ENCODE results near the gene ATG4D.
"Not testable (repeated sequence)": the region's sequence is repeated elsewhere in the genome, so short reads cannot be mapped to it uniquely, and the experiment has no call there.

Gene ATG4D

GRCh38 chr19:10553087-10553667 lies 9.5 kb downstream of the ATG4D start:
- no peak for DNase-seq

- DNase-seq = peak; percentile 31
Observed at GRCh38 chr19:10553943-10554381, 10.3 kb downstream of the ATG4D start.

- no peak for DNase-seq
Observed at GRCh38 chr19:10554760-10555609, 11.3 kb downstream of the ATG4D start.

GRCh38 chr19:10555610-10555973 lies 11.9 kb downstream of the ATG4D start:
- no peak for DNase-seq

- DNase-seq = no peak
Observed at GRCh38 chr19:10557603-10558197, 14.0 kb downstream of the ATG4D start.

GRCh38 chr19:10560154-10560553 lies 16.4 kb downstream of the ATG4D start:
- no peak for DNase-seq

- no peak for DNase-seq
Observed at GRCh38 chr19:10562609-10563008, 18.9 kb downstream of the ATG4D start.

- DNase-seq = peak; percentile 63
Observed at GRCh38 chr19:10565028-10565566, 21.4 kb downstream of the ATG4D start.

- peak; percentile 97 for DNase-seq
Observed at GRCh38 chr19:10565567-10566407, 22.1 kb downstream of the ATG4D start, which contains the start of gene KRI1. Gene KRI1, minus strand, starts transcription at chr19:10566010. Its CDS starts 11 bp downstream, at chr19:10565999.

GRCh38 chr19:10566408-10566657 lies 22.6 kb downstream of the ATG4D start:
- DNase-seq = no peak

- peak; percentile 50 for DNase-seq
Observed at GRCh38 chr19:10566658-10567410, 23.1 kb downstream of the ATG4D start.

- no peak for DNase-seq
Observed at GRCh38 chr19:10567656-10568055, 24.0 kb downstream of the ATG4D start.

- DNase-seq = peak; percentile 60
Observed at GRCh38 chr19:10568062-10568825, 24.5 kb downstream of the ATG4D start.

GRCh38 chr19:10568826-10569651 lies 25.3 kb downstream of the ATG4D start, which contains the start of gene CDKN2D:
Gene CDKN2D, minus strand, starts transcription at chr19:10568979. Its CDS starts 326 bp downstream, at chr19:10568653.
- DNase-seq = peak; percentile 100

GRCh38 chr19:10573793-10574192 lies 30.1 kb downstream of the ATG4D start:
- not testable (repeated sequence) for DNase-seq

GRCh38 chr19:10574462-10574861 lies 30.8 kb downstream of the ATG4D start:
- DNase-seq = no peak

- DNase-seq = no peak
Observed at GRCh38 chr19:10575011-10575716, 31.5 kb downstream of the ATG4D start.

GRCh38 chr19:10577951-10578350 lies 34.2 kb downstream of the ATG4D start:
- DNase-seq = no peak

- peak; percentile 91 for DNase-seq
Observed at GRCh38 chr19:10580979-10581631, 37.4 kb downstream of the ATG4D start.
